ENCODE results near the gene KCND1.

Gene KCND1

DNA sequence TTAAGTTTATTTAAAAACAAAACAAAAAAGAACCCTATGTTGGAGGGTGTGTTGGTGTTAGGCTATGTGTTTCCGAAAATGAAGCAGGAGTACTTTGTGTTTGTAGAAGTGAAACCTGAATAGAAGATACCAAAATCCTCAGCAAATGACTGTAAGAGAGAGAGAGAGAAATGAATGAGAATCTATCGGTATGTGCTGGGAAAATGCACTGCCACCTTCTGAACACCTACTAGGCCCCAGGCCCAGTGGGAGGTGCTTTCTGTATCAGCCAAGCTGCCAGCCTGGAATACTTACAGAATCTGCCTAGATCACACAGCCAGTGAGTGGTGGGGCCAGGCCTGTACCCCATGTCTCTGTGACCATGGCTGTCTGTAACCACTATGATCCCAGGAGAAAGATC, 37.9 kb downstream of the KCND1 start:
- H3K4me3 ChIP-seq (replicated peaks; ENCODE audit: low read depth, low read length), result no peak overlapping the region
- no peak for DNase-seq (ENCODE audit: low read depth)
- no peak for TF ChIP-seq CTCF (IDR thresholded peaks at IDR 0.05; ENCODE audit: low read length, missing control alignments)

DNA sequence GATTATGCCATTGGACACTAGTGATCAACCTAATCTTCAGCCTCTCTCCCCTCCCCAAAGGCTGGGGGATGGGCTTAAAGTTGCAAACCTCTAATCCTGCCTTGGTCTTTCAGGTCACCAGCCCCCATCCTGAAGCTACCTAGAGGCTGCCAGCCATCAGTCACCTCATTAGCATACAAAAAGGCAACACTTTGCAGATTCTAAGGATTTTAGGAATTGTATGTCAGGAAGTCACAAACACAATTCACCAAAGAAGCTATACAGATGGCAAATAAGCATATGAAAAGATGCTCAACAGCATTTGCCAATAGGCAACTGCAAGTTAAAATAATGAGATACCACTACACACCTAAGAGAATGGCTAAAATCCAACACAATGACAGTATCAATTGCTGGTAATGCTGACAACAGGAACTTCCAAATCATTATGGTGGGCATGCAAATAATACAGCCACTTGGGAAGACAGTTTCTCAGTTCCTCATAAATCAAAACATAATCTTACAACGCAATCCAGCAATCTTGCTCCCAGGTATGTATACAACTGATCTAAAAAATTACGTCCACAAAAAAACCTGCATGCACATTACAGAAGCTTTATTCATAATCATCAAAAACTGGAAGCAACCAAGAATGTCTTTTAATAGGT, 43.8 kb downstream of the KCND1 start:
- H3K4me3 ChIP-seq (replicated peaks; ENCODE audit: low read depth, low read length), result no peak overlapping the region
- no peak for TF ChIP-seq CTCF (IDR thresholded peaks at IDR 0.05; ENCODE audit: low read length, missing control alignments)
- DNase-seq (ENCODE audit: low read depth), result no peak

DNA sequence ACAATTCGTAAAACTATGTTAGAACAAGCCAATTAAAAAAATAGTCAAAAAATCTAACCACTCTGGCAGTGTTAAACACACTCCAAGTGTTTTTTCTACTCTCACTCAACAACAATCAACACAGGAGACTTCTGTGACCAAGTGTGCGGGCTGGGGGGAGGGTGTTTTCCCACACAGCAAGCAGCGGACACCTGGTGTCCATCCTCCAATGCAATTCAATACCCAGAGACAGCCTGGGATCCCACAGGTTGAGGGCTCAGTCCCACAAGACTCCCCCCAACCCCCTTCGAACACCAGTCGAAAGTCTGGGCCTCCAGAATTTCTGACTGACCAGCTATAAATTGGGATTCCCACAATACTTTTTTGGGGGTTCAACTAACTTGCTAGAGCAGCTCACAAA, 44.5 kb downstream of the KCND1 start:
- no peak for DNase-seq (ENCODE audit: low read depth)
- no peak for TF ChIP-seq CTCF (IDR thresholded peaks at IDR 0.05; ENCODE audit: low read length, missing control alignments)
- H3K4me3 ChIP-seq (replicated peaks; ENCODE audit: low read depth, low read length), result no peak overlapping the region

DNA sequence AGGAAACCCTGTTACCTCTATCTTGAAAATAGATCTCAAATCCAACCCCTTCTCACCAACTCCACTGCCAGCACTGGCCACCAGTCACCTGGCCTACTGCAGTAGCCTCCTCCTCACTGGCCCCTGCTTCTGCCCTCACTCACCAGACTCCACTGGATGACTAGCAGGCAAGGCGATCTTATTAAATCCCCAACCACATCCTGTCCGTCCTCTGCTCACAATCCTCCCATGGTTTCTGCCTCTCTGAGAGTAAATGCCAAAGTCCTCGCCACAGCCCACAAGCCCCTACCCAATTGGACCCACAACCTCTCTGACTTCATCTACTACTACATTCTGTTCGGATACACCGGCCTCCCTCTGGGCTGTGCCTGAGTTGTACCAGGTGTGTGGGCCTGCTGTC, 47.4 kb downstream of the KCND1 start:
- no peak for DNase-seq (ENCODE audit: low read depth)
- no peak for TF ChIP-seq CTCF (IDR thresholded peaks at IDR 0.05; ENCODE audit: low read length, missing control alignments)
- H3K4me3 ChIP-seq (replicated peaks; ENCODE audit: low read depth, low read length), result no peak overlapping the region

GRCh38 chrX:48923771-48924170, 47.9 kb downstream of the KCND1 start:
- no peak for DNase-seq (ENCODE audit: low read depth)
- H3K4me3 ChIP-seq (replicated peaks; ENCODE audit: low read depth, low read length), result no peak overlapping the region
- no peak for TF ChIP-seq CTCF (IDR thresholded peaks at IDR 0.05; ENCODE audit: low read length, missing control alignments)

GRCh38 chrX:48920718-48921104, 50.9 kb downstream of the KCND1 start:
- H3K4me3 ChIP-seq (replicated peaks; ENCODE audit: low read depth, low read length), result no peak overlapping the region
- TF ChIP-seq CTCF (IDR thresholded peaks at IDR 0.05; ENCODE audit: low read length, missing control alignments), result no peak
- no peak for DNase-seq (ENCODE audit: low read depth)
